Right lobe of liver (tissue), 6 donors: Measurements from ENCODE around the gene IGSF22. TPM values are rescaled to one million over a fixed set of nuclear protein-coding genes. Genes with fewer than 3 reads are reported as not detected.
A peak's percentile ranks its signal among the peaks of the same experiment; 100 is the strongest.

ENCODE experiments used
- ATAC-seq, 4 donors: fragments of 200-7000 bp; cut with Tn5 transposase; one replicate each; pipeline ENCODE4 v1.9.1; 2020; ENCODE audit warnings: mild to moderate bottlenecking in 4 of 4, moderate library complexity in 4 of 4
- DNase-seq, 3 donors: peaks; one replicate each; pipeline ENCODE4 v3.0.0-alpha.2; 2020
- H3K27ac ChIP-seq, 3 donors: fragments of 200-600 bp; one replicate each; pipeline ENCODE4 v1.8.0; 2022
- H3K27me3 ChIP-seq, 2 donors: fragments of 200-600 bp; one replicate each; pipeline ENCODE4 v1.8.0; 2022
- H3K36me3 ChIP-seq, 4 donors: fragments of 200-600 bp; sonication (generic) in 1 of 4; one replicate each; pipeline versions ENCODE4 v1.5.1 to v1.8.0; 2017 to 2022; ENCODE audit warnings: control low read depth in 1 of 4
- H3K4me1 ChIP-seq, 4 donors: fragments of 200-600 bp; sonication (generic) in 1 of 4; one replicate each; pipeline versions ENCODE4 v1.5.1 to v1.8.0; 2017 to 2022; ENCODE audit warnings: control low read depth in 1 of 4
- H3K4me3 ChIP-seq, 3 donors: fragments of 200-600 bp; one replicate each; pipeline ENCODE4 v1.8.0; 2022
- H3K9me3 ChIP-seq, 4 donors: fragments of 200-600 bp; sonication (generic) in 1 of 4; one replicate each; pipeline versions ENCODE4 v1.5.1 to v1.8.0; 2017 to 2022; ENCODE audit warnings: control low read depth in 1 of 4
- CTCF ChIP-seq, 4 donors: fragments of 200-600 bp in 3 of 4; fragments of 450-650 bp in 1 of 4; IDR thresholded peaks; one replicate each; pipeline versions ENCODE4 v1.5.1 to v1.8.0; 2016 to 2022; ENCODE audit warnings: antibody characterized with exemption in 4 of 4, mild to moderate bottlenecking in 2 of 4
- POLR2A ChIP-seq: fragments of 450-650 bp; IDR thresholded peaks from one replicate; pipeline ENCODE4 v1.6.1; 2017; ENCODE audit warnings: antibody characterized with exemption, mild to moderate bottlenecking
- WGBS: methylation state at CpG from one replicate; pipeline ENCODE4 v1.1.6; 2018; ENCODE audit warnings: low coverage, low lambda C conversion rate; ENCODE audit not compliant: insufficient coverage; ENCODE audit errors: missing lambda C conversion rate; 5-methylcytosine and 5-hydroxymethylcytosine counted together
- intact Hi-C, 2 donors: fragments of 100-400 bp; cut with DNase I; formaldehyde crosslinking; loops; one replicate each; pipeline versions ENCODE4 v1.11.2 to v1.14.1; 2022
- total RNA-seq, 6 experiments: library from RNA; depleted of rRNA in 2 of 6; stranded (reverse); fragments of >200 nt in 2 of 6; fragmentation: NEBNext Ultra II Directional in 3 of 6; extraction: Animal tissue kit (Norgen Biotek cat#: 25700) in 3 of 6; gene quantifications; one replicate each; pipeline versions ENCODE4 v1.1.0 to v1.2.4, GENCODE V29; 2016 to 2023
- donor health status: DM: no; HTN: yes; CAD: no.
- donor health status: DM: no; HTN: no; CAD: no.
- donor health status: DM: no; HTN: no; CAD: no.
- donor health status: DM: no; HTN: yes; CAD: no.
- donor health status: DM: no; HTN: yes; CAD: no.

Gene IGSF22
- total RNA-seq, 6 experiments from 2014 or later = 0.04 to 0.32 (median 0.12) TPM; not detected in 3

- ATAC-seq = no peak
- Histone ChIP-seq H3K27me3 (no peaks in the 10 kb centered on the region), H3K9me3 (no peaks in the 10 kb centered on the region), H3K36me3 (no peaks in the 10 kb centered on the region), H3K27ac (no peak overlapping the region), H3K4me1 (no peaks in the 10 kb centered on the region), H3K4me3 (no peak overlapping the region)
- WGBS = 69% methylated on average over 12 of the region's 13 CpGs
- DNase-seq = no peak
- intact Hi-C loops = no loop called here
- TF ChIP-seq POLR2A = no peak
- no peak for TF ChIP-seq CTCF (IDR thresholded peaks at IDR 0.05)
These were observed 45.5 kb upstream of the IGSF22 start for GRCh38 chr11:18771266-18772035.

GRCh38 chr11:18770479-18771125 lies 44.6 kb upstream of the IGSF22 start:
- ATAC-seq (no peak), DNase-seq (no peak)
- Histone ChIP-seq H3K9me3 (no peaks in the 10 kb centered on the region), H3K36me3 (no peaks in the 10 kb centered on the region), H3K4me1 (no peaks in the 10 kb centered on the region), H3K27ac (no peak overlapping the region), H3K27me3 (no peaks in the 10 kb centered on the region), H3K4me3 (no peak overlapping the region)
- intact Hi-C loops = no loop called here
- TF ChIP-seq POLR2A (no peak), CTCF (IDR thresholded peaks at IDR 0.05) (no peak)
- WGBS = 61% methylated on average over 8 of the region's 11 CpGs

- no peak for DNase-seq
- H3K27ac ChIP-seq = no peak overlapping the region
- no peaks in the 10 kb centered on the region for H3K27me3 ChIP-seq
- peak in 1 of 4 donors; percentile 44 for ATAC-seq
- WGBS = 46% methylated on average over 7 of the region's 8 CpGs
- no peak overlapping the region for H3K4me3 ChIP-seq
- H3K36me3 ChIP-seq = no peaks in the 10 kb centered on the region
- no peaks in the 10 kb centered on the region for H3K4me1 ChIP-seq
- TF ChIP-seq CTCF (IDR thresholded peaks at IDR 0.05) (no peak), POLR2A (no peak)
- no peaks in the 10 kb centered on the region for H3K9me3 ChIP-seq
- intact Hi-C loops = no loop called here
These were observed 43.9 kb upstream of the IGSF22 start for GRCh38 chr11:18769802-18770456.

GRCh38 chr11:18768978-18769377 lies 43.0 kb upstream of the IGSF22 start:
- Histone ChIP-seq H3K4me3 (no peak overlapping the region), H3K36me3 (no peaks in the 10 kb centered on the region), H3K9me3 (no peaks in the 10 kb centered on the region), H3K27ac (no peak overlapping the region), H3K27me3 (no peaks in the 10 kb centered on the region), H3K4me1 (no peaks in the 10 kb centered on the region)
- TF ChIP-seq CTCF (IDR thresholded peaks at IDR 0.05) = no peak
- no peak for TF ChIP-seq POLR2A
- DNase-seq (no peak), ATAC-seq (no peak)
- intact Hi-C loops = no loop called here
- WGBS = no CpG with 5 or more reads among the region's 5 CpGs
